Astrocyte of the spinal cord (primary cell): ENCODE data around the gene ISG20.

Experiments used
- DNase-seq: peaks from one replicate; pipeline ENCODE4 v3.0.0; 2011; ENCODE audit warnings: low read depth, low spot score
- H3K4me3 ChIP-seq: 2 replicates; pipeline ENCODE4 v1.5.1; 2011; ENCODE audit warnings: low read depth, mild to moderate bottlenecking, low read length, moderate library complexity
- in situ Hi-C: cut with HindIII; loops from 2 replicates; pipeline ENCODE4 v1.10.0; 2017; ENCODE audit warnings: low sequenced_read_pairs
- TF ChIP-seq, protein P1 (sequence below): IDR thresholded peaks from 2 replicates; pipeline ENCODE4 v1.5.1; 2012; ENCODE audit warnings: low read depth, mild to moderate bottlenecking, low read length, inconsistent platforms

ISG20 gene

DNA sequence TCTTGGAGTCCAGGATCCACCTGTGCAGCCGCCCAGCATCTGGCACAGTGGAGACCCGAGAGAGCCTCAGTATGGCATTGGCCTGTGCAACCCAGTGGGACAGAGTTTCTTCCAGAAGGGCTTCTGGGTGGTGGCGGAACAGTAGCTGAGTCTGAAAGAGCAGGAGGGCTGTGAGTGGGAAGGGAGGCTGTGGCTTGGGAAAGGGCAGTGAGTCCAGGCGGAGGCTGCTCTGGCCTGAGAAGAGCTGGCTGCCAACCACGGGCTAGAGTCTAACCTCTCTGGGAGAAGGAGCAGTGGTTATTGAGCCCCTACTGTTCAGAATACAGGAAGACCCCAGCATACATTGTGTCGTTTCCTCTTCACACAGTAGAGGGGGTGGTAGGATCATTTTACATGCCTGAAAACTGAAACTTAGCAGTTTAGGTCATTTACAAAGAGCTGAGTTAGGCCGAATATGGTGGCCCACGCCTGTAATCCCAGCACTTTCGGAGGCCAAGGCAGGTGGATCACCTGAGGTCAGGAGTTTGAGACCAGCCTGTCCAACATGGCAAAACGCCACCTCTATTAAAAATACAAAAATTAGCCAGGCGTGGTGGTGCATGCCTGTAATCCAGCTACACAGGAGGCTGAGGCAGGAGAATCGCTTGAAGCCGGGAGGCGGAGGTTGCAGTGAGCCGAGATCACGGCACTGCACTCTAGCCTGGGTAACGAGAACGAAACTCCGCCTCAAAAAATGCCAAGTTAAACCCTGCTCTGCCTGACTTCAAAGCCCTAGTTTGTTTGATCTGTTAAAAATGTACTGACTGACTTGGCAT, 14.5 kb upstream of the ISG20 start:
- in situ Hi-C loops: no loop called here
- no peak overlapping the region for H3K4me3 ChIP-seq
- TF ChIP-seq, protein P1, sequence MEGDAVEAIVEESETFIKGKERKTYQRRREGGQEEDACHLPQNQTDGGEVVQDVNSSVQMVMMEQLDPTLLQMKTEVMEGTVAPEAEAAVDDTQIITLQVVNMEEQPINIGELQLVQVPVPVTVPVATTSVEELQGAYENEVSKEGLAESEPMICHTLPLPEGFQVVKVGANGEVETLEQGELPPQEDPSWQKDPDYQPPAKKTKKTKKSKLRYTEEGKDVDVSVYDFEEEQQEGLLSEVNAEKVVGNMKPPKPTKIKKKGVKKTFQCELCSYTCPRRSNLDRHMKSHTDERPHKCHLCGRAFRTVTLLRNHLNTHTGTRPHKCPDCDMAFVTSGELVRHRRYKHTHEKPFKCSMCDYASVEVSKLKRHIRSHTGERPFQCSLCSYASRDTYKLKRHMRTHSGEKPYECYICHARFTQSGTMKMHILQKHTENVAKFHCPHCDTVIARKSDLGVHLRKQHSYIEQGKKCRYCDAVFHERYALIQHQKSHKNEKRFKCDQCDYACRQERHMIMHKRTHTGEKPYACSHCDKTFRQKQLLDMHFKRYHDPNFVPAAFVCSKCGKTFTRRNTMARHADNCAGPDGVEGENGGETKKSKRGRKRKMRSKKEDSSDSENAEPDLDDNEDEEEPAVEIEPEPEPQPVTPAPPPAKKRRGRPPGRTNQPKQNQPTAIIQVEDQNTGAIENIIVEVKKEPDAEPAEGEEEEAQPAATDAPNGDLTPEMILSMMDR: peak; percentile 48
- peak; percentile 49 for DNase-seq

DNA sequence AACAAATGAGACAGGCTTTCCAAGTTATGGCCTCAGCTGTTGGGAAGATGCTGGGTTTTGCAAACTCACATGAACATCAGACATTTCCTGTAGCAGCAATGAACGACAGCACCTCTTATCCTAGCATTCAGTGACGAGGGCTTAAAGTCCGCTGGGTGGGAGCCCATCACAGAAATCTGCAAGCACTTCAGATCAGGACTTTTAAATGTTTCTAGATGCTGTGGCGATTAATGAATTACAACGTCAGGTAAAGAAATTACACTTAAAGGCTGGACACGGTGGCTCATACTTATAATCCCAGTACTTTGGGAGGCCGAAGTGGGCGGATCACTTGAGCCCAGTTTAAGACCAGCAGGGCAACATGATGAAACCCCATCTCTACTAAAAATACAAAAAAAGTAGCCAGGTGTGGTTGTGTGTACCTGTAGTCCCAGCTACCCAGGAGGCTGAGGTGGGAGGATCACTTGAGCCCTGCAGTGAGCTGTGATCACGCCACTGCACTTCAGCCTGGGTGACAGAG, 13.8 kb upstream of the ISG20 start:
- TF ChIP-seq, protein P1: no peak
- no peak overlapping the region for H3K4me3 ChIP-seq
- in situ Hi-C loops: no loop called here
- no peak for DNase-seq

DNA sequence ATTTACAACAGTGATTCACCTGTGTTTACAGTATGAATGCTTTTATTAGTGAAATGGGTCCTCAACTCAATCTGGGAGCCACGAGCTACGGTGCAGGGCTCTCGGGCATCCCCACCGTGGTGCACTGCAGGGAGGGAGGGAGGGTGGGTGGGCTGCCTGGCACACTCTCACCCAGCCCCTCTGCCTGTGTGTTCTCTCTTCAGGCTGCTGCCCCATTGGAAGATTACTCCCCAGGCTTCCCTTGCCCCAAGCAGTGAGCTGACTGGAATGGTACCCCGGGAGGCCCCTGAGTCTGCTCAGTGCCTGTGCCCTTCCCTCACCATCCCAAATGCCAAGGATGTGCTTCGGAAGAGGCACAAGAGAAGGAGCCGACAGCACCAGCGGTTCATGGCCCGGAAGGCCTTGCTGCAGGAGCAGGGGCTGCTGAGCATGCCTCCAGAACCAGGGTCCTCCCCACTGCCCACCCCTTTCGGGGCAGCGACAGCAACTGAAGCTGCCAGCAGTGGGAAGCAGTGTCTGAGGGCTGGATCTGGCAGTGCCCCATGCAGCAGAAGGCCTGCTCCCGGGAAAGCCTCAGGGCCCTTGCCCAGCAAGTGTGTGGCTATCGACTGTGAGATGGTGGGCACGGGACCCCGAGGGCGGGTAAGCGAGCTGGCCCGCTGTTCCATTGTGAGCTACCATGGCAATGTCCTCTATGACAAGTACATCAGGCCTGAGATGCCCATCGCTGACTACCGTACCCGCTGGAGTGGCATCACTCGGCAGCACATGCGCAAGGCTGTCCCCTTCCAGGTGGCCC, 12.7 kb upstream of the ISG20 start:
- no peak for DNase-seq
- in situ Hi-C loops: no loop called here
- H3K4me3 ChIP-seq: no peak overlapping the region
- TF ChIP-seq, protein P1: no peak

DNA sequence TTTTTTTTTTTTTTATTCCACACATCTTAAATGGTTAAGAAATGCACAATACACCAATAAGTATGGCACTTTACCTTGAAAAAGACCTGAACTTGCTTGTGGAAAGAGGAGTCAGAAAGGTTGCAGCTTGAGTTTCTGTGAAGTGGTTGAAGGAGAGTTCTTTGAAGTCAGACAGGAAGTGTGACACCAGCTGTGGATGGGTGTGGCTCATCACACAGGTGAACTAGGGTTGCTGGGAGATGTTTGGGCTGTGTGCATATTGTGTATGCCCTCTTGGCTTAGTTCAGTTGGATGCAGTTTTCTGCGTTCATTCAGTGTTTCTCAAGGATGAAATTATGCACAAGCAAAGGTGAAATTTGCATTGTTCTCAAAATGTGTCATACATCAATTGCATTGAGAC, 11.4 kb upstream of the ISG20 start:
- DNase-seq: no peak
- TF ChIP-seq, protein P1: no peak
- H3K4me3 ChIP-seq: no peak overlapping the region
- in situ Hi-C loops: no loop called here

DNA sequence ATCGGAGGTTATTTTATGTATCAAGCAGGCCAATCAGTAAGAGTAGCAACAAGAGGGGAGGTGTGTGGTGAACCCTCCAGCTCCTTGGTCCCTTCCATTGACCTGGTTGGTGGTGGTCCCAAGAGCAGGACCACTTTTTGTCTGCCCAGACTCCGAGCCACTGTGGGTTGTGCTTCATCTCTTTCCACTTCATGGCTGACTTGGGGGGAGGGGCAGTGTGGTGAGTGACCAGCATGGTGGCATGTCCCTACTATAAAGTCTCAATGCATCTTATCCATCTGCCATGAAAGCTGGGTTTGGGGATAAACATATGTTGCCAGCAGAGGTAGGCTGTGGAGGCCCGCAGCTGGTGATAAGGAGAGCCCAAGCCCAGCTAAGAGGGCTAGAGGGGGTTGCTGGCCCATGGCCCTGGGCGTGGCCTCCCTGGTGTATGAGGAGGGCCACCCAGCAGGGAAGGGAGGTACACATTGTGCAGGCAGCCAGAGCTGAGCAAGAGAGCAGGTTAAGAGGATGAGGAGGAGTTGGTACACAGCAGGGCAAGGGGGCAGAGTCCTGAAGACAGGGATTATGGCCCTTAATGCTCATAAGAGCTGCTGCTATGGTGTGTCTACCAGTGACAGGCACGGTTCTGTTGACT, 10.7 kb upstream of the ISG20 start:
- H3K4me3 ChIP-seq: no peak overlapping the region
- DNase-seq: no peak
- TF ChIP-seq, protein P1: no peak
- in situ Hi-C loops: no loop called here

DNA sequence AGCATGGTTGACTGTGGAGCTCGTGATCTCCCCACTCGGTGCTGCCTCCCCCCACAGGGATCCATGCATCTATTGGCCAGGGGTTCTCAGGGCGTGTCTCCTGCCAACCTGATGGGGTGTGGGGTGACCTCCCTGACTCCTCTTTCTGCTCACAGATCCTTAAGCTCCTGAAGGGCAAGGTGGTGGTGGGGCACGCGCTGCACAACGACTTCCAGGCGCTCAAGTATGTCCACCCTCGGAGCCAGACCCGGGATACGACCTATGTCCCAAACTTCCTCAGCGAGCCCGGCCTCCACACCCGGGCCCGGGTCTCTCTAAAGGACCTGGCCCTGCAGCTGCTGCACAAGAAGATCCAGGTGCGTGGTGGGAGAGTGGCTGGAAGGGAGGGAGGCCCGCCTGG, 9.7 kb upstream of the ISG20 start:
- in situ Hi-C loops: no loop called here
- H3K4me3 ChIP-seq: no peak overlapping the region
- DNase-seq: no peak
- TF ChIP-seq, protein P1: no peak
